ENCODE measurements around the gene SRL.

DNA sequence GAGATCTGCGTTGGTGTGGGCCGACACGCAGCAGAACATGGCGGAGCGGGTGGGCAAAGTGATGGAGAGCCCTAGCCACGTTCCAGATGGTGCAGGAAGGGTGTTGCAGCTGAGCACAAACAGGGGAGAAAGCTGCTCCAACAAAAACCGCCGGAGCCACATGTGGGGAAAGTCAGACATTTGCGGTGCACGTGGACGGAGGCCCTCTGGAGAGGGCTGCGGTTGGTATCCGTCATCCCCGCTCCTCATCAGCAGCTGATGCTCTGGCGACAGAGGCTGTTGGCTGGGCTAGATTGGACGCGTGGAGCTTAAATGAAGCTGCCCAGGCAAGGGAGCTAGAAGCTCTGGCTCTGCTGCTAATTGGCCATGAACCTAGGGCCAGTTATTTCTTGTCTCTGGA lies 82.2 kb downstream of the SRL start:
- TF ChIP-seq, protein P1, sequence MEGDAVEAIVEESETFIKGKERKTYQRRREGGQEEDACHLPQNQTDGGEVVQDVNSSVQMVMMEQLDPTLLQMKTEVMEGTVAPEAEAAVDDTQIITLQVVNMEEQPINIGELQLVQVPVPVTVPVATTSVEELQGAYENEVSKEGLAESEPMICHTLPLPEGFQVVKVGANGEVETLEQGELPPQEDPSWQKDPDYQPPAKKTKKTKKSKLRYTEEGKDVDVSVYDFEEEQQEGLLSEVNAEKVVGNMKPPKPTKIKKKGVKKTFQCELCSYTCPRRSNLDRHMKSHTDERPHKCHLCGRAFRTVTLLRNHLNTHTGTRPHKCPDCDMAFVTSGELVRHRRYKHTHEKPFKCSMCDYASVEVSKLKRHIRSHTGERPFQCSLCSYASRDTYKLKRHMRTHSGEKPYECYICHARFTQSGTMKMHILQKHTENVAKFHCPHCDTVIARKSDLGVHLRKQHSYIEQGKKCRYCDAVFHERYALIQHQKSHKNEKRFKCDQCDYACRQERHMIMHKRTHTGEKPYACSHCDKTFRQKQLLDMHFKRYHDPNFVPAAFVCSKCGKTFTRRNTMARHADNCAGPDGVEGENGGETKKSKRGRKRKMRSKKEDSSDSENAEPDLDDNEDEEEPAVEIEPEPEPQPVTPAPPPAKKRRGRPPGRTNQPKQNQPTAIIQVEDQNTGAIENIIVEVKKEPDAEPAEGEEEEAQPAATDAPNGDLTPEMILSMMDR (IDR thresholded peaks at IDR 0.05) = no peak
- no peak for TF ChIP-seq POLR2AphosphoS5 (IDR thresholded peaks at IDR 0.05)

All from suprapubic skin (tissue), 3 donors.